ENCODE results near the gene HOXA2. TPM values are rescaled to one million over a fixed set of nuclear protein-coding genes. Genes with fewer than 3 reads are reported as not detected.

HOXA2 gene
- total RNA-seq, 2 donors from 2014 or later = not detected

GRCh38 chr7:27124902-27125689 is 22.6 kb upstream of the HOXA2 start:
- Mint-ChIP-seq H3K9me3 (no peaks in the 10 kb centered on the region), H3K4me1 (ENCODE audit: low read depth) (no peaks in the 10 kb centered on the region), H3K27ac (no peak overlapping the region), H3K4me3 (no peak overlapping the region), H3K27me3 (ENCODE audit: low read depth) (peaks cover 36% of the 10 kb centered on the region), H3K36me3 (ENCODE audit: insufficient read depth in 2 of 2) (no peaks in the 10 kb centered on the region)
- ATAC-seq (replicated peaks in 1 of 2) = no peak
- no peak for DNase-seq

GRCh38 chr7:27124096-27124901 is 21.8 kb upstream of the HOXA2 start:
- Mint-ChIP-seq H3K36me3 (ENCODE audit: insufficient read depth in 2 of 2) (no peaks in the 10 kb centered on the region), H3K27me3 (ENCODE audit: low read depth) (peaks cover 33% of the 10 kb centered on the region), H3K4me3 (no peak overlapping the region), H3K27ac (no peak overlapping the region), H3K4me1 (ENCODE audit: low read depth) (no peaks in the 10 kb centered on the region), H3K9me3 (no peaks in the 10 kb centered on the region)
- ATAC-seq (replicated peaks in 1 of 2) (no peak), DNase-seq (no peak)

GRCh38 chr7:27123477-27124053 is 21.1 kb upstream of the HOXA2 start:
- Mint-ChIP-seq H3K4me1 (ENCODE audit: low read depth) (no peaks in the 10 kb centered on the region), H3K27me3 (ENCODE audit: low read depth) (peaks cover 26% of the 10 kb centered on the region), H3K27ac (no peak overlapping the region), H3K9me3 (no peaks in the 10 kb centered on the region), H3K36me3 (ENCODE audit: insufficient read depth in 2 of 2) (no peaks in the 10 kb centered on the region), H3K4me3 (no peak overlapping the region)
- ATAC-seq (replicated peaks in 1 of 2) (no peak), DNase-seq (no peak)

GRCh38 chr7:27123007-27123476 is 20.6 kb upstream of the HOXA2 start:
- H3K27ac Mint-ChIP-seq = no peak overlapping the region
- H3K27me3 Mint-ChIP-seq (ENCODE audit: low read depth) = peaks cover 23% of the 10 kb centered on the region
- no peaks in the 10 kb centered on the region for H3K4me1 Mint-ChIP-seq (ENCODE audit: low read depth)
- ATAC-seq (replicated peaks in 1 of 2) = no peak
- no peaks in the 10 kb centered on the region for H3K36me3 Mint-ChIP-seq (ENCODE audit: insufficient read depth in 2 of 2)
- no peak overlapping the region for H3K4me3 Mint-ChIP-seq
- no peaks in the 10 kb centered on the region for H3K9me3 Mint-ChIP-seq
- DNase-seq = no peak

- DNase-seq (no peak), ATAC-seq (replicated peaks in 1 of 2) (no peak)
- Mint-ChIP-seq H3K27ac (no peak overlapping the region), H3K27me3 (ENCODE audit: low read depth) (peaks cover 15% of the 10 kb centered on the region), H3K4me3 (no peak overlapping the region), H3K36me3 (ENCODE audit: insufficient read depth in 2 of 2) (no peaks in the 10 kb centered on the region), H3K9me3 (no peaks in the 10 kb centered on the region), H3K4me1 (ENCODE audit: low read depth) (no peaks in the 10 kb centered on the region)
Observed at GRCh38 chr7:27122077-27122910, 19.8 kb upstream of the HOXA2 start.

- H3K4me3 Mint-ChIP-seq = no peak overlapping the region
- ATAC-seq (replicated peaks in 1 of 2) = no peak
- no peak overlapping the region for H3K27ac Mint-ChIP-seq
- peaks cover 9% of the 10 kb centered on the region for H3K27me3 Mint-ChIP-seq (ENCODE audit: low read depth)
- H3K4me1 Mint-ChIP-seq (ENCODE audit: low read depth) = no peaks in the 10 kb centered on the region
- no peaks in the 10 kb centered on the region for H3K9me3 Mint-ChIP-seq
- DNase-seq = no peak
- no peaks in the 10 kb centered on the region for H3K36me3 Mint-ChIP-seq (ENCODE audit: insufficient read depth in 2 of 2)
Observed at GRCh38 chr7:27121684-27122076, 19.2 kb upstream of the HOXA2 start.

- Mint-ChIP-seq H3K4me3 (no peak overlapping the region), H3K27me3 (ENCODE audit: low read depth) (no peaks in the 10 kb centered on the region), H3K9me3 (no peaks in the 10 kb centered on the region), H3K4me1 (ENCODE audit: low read depth) (no peaks in the 10 kb centered on the region), H3K27ac (no peak overlapping the region), H3K36me3 (ENCODE audit: insufficient read depth in 2 of 2) (no peaks in the 10 kb centered on the region)
- ATAC-seq (replicated peaks in 1 of 2) = no peak
- no peak for DNase-seq
Observed at GRCh38 chr7:27119412-27119911, 17.0 kb upstream of the HOXA2 start.

- Mint-ChIP-seq H3K27ac (no peak overlapping the region), H3K36me3 (ENCODE audit: insufficient read depth in 2 of 2) (no peaks in the 10 kb centered on the region), H3K4me1 (ENCODE audit: low read depth) (no peaks in the 10 kb centered on the region), H3K9me3 (no peaks in the 10 kb centered on the region), H3K27me3 (ENCODE audit: low read depth) (no peaks in the 10 kb centered on the region), H3K4me3 (no peak overlapping the region)
- ATAC-seq (replicated peaks in 1 of 2) = no peak
- no peak for DNase-seq
Observed at GRCh38 chr7:27118580-27118979, 16.1 kb upstream of the HOXA2 start.

GRCh38 chr7:27117887-27118491 is 15.5 kb upstream of the HOXA2 start:
- Mint-ChIP-seq H3K27me3 (ENCODE audit: low read depth) (no peaks in the 10 kb centered on the region), H3K9me3 (no peaks in the 10 kb centered on the region), H3K36me3 (ENCODE audit: insufficient read depth in 2 of 2) (no peaks in the 10 kb centered on the region), H3K4me1 (ENCODE audit: low read depth) (no peaks in the 10 kb centered on the region), H3K4me3 (no peak overlapping the region), H3K27ac (no peak overlapping the region)
- DNase-seq (no peak), ATAC-seq (replicated peaks in 1 of 2) (no peak)

GRCh38 chr7:27116962-27117886 is 14.7 kb upstream of the HOXA2 start:
- H3K4me1 Mint-ChIP-seq (ENCODE audit: low read depth) = no peaks in the 10 kb centered on the region
- ATAC-seq (replicated peaks in 1 of 2) (no peak), DNase-seq (no peak)
- no peak overlapping the region for H3K27ac Mint-ChIP-seq
- no peaks in the 10 kb centered on the region for H3K36me3 Mint-ChIP-seq (ENCODE audit: insufficient read depth in 2 of 2)
- H3K4me3 Mint-ChIP-seq = no peak overlapping the region
- no peaks in the 10 kb centered on the region for H3K27me3 Mint-ChIP-seq (ENCODE audit: low read depth)
- H3K9me3 Mint-ChIP-seq = no peaks in the 10 kb centered on the region

GRCh38 chr7:27116031-27116961 is 13.8 kb upstream of the HOXA2 start:
- Mint-ChIP-seq H3K4me3 (no peak overlapping the region), H3K9me3 (no peaks in the 10 kb centered on the region), H3K27me3 (ENCODE audit: low read depth) (no peaks in the 10 kb centered on the region), H3K36me3 (ENCODE audit: insufficient read depth in 2 of 2) (no peaks in the 10 kb centered on the region), H3K27ac (no peak overlapping the region), H3K4me1 (ENCODE audit: low read depth) (no peaks in the 10 kb centered on the region)
- ATAC-seq (replicated peaks in 1 of 2) = no peak
- no peak for DNase-seq

Data from activated T-cell treated with anti-CD3 and anti-CD28 coated beads, Interleukin-2, amount 50 U/mL, for 72 hours (primary cell).